ENCODE results near the gene SLC25A33.
"Not testable (repeated sequence)": the region's sequence is repeated elsewhere in the genome, so short reads cannot be mapped to it uniquely, and the experiment has no call there.

SLC25A33 gene

GRCh38 chr1:9558271-9558945 lies 19.1 kb downstream of the SLC25A33 start:
- no CpG with 5 or more reads among the region's 6 CpGs for WGBS (ENCODE audit: extremely low coverage, insufficient coverage, low lambda C conversion rate)
- no peak overlapping the region for H4K5ac ChIP-seq (ENCODE audit: low read length)
- H2AK5ac ChIP-seq (ENCODE audit: low read length) = no peak overlapping the region
- H3K18ac ChIP-seq (ENCODE audit: low read length) = no peak overlapping the region
- no peak for DNase-seq
- H3K9ac ChIP-seq (ENCODE audit: low read length) = no peak overlapping the region
- no peak overlapping the region for H3K27ac ChIP-seq (ENCODE audit: low read depth, low read length)
- H3K23ac ChIP-seq (ENCODE audit: low read length) = no peak overlapping the region
- H2BK15ac ChIP-seq (replicated peaks; ENCODE audit: low read depth) = no peak overlapping the region
- H3K79me2 ChIP-seq (ENCODE audit: control insufficient read depth, insufficient read depth, low read length) = no peaks in the 10 kb centered on the region
- peaks cover 12% of the 10 kb centered on the region for H3K36me3 ChIP-seq (ENCODE audit: control insufficient read depth, insufficient read depth, low read length)
- H3K27me3 ChIP-seq (ENCODE audit: insufficient read depth, low read length, poor library complexity) = no peaks in the 10 kb centered on the region
- no peak overlapping the region for H3K4me2 ChIP-seq (ENCODE audit: low read length)
- peak overlapping the region; percentile 42 for H3K56ac ChIP-seq (ENCODE audit: low read length)
- no peak overlapping the region for H2BK5ac ChIP-seq (ENCODE audit: low read length)
- no peak overlapping the region for H4K8ac ChIP-seq (ENCODE audit: low read depth, low read length)
- peaks cover 2% of the 10 kb centered on the region for H3K79me1 ChIP-seq (ENCODE audit: low read length)
- no peak overlapping the region for H3K4ac ChIP-seq (ENCODE audit: low read depth, low read length)
- no peak overlapping the region for H3K4me3 ChIP-seq (ENCODE audit: low read length)
- peaks cover 6% of the 10 kb centered on the region for H3K4me1 ChIP-seq (ENCODE audit: control insufficient read depth, low read depth, low read length)
- no peak overlapping the region for H2BK120ac ChIP-seq (ENCODE audit: low read depth, low read length)

- no peak overlapping the region for H3K18ac ChIP-seq (ENCODE audit: low read length)
- H3K4ac ChIP-seq (ENCODE audit: low read depth, low read length) = no peak overlapping the region
- peaks cover 6% of the 10 kb centered on the region for H3K4me1 ChIP-seq (ENCODE audit: control insufficient read depth, low read depth, low read length)
- no peaks in the 10 kb centered on the region for H3K79me2 ChIP-seq (ENCODE audit: control insufficient read depth, insufficient read depth, low read length)
- H2AK5ac ChIP-seq (ENCODE audit: low read length) = no peak overlapping the region
- no peak overlapping the region for H3K27ac ChIP-seq (ENCODE audit: low read depth, low read length)
- DNase-seq = peak; percentile 65
- H2BK5ac ChIP-seq (ENCODE audit: low read length) = no peak overlapping the region
- WGBS (ENCODE audit: extremely low coverage, insufficient coverage, low lambda C conversion rate) = no CpG with 5 or more reads among the region's 11 CpGs
- H3K4me2 ChIP-seq (ENCODE audit: low read length) = no peak overlapping the region
- no peak overlapping the region for H4K5ac ChIP-seq (ENCODE audit: low read length)
- H3K9ac ChIP-seq (ENCODE audit: low read length) = peak overlapping the region; percentile 7
- no peak overlapping the region for H3K4me3 ChIP-seq (ENCODE audit: low read length)
- H2BK15ac ChIP-seq (replicated peaks; ENCODE audit: low read depth) = no peak overlapping the region
- peak overlapping the region; percentile 42 for H3K56ac ChIP-seq (ENCODE audit: low read length)
- H3K79me1 ChIP-seq (ENCODE audit: low read length) = peaks cover 2% of the 10 kb centered on the region
- H3K27me3 ChIP-seq (ENCODE audit: insufficient read depth, low read length, poor library complexity) = no peaks in the 10 kb centered on the region
- no peak overlapping the region for H2BK120ac ChIP-seq (ENCODE audit: low read depth, low read length)
- no peak overlapping the region for H4K8ac ChIP-seq (ENCODE audit: low read depth, low read length)
- no peak overlapping the region for H3K23ac ChIP-seq (ENCODE audit: low read length)
- peaks cover 9% of the 10 kb centered on the region for H3K36me3 ChIP-seq (ENCODE audit: control insufficient read depth, insufficient read depth, low read length)
These were observed 19.8 kb downstream of the SLC25A33 start for GRCh38 chr1:9558946-9559545.

- Histone ChIP-seq H3K79me1 (ENCODE audit: low read length) (peaks cover 2% of the 10 kb centered on the region), H3K9ac (ENCODE audit: low read length) (no peak overlapping the region), H4K5ac (ENCODE audit: low read length) (no peak overlapping the region), H3K27me3 (ENCODE audit: insufficient read depth, low read length, poor library complexity) (no peaks in the 10 kb centered on the region), H3K27ac (ENCODE audit: low read depth, low read length) (no peak overlapping the region), H3K36me3 (ENCODE audit: control insufficient read depth, insufficient read depth, low read length) (peaks cover 9% of the 10 kb centered on the region), H2BK15ac (replicated peaks; ENCODE audit: low read depth) (no peak overlapping the region), H3K4me1 (ENCODE audit: control insufficient read depth, low read depth, low read length) (peaks cover 6% of the 10 kb centered on the region), H4K8ac (ENCODE audit: low read depth, low read length) (no peak overlapping the region), H2BK120ac (ENCODE audit: low read depth, low read length) (no peak overlapping the region), H3K18ac (ENCODE audit: low read length) (no peak overlapping the region), H3K4me2 (ENCODE audit: low read length) (no peak overlapping the region), H3K23ac (ENCODE audit: low read length) (no peak overlapping the region), H3K56ac (ENCODE audit: low read length) (no peak overlapping the region), H2AK5ac (ENCODE audit: low read length) (no peak overlapping the region), H3K79me2 (ENCODE audit: control insufficient read depth, insufficient read depth, low read length) (no peaks in the 10 kb centered on the region), H3K4ac (ENCODE audit: low read depth, low read length) (no peak overlapping the region), H2BK5ac (ENCODE audit: low read length) (no peak overlapping the region), H3K4me3 (ENCODE audit: low read length) (no peak overlapping the region)
- WGBS (ENCODE audit: extremely low coverage, insufficient coverage, low lambda C conversion rate) = no CpG with 5 or more reads among the region's 5 CpGs
- no peak for DNase-seq
These were observed 20.4 kb downstream of the SLC25A33 start for GRCh38 chr1:9559673-9560072.

GRCh38 chr1:9560090-9560489 lies 20.8 kb downstream of the SLC25A33 start:
- no CpG with 5 or more reads among the region's 17 CpGs for WGBS (ENCODE audit: extremely low coverage, insufficient coverage, low lambda C conversion rate)
- H4K8ac ChIP-seq (ENCODE audit: low read depth, low read length); H3K9ac ChIP-seq (ENCODE audit: low read length); H3K4me3 ChIP-seq (ENCODE audit: low read length); H2BK120ac ChIP-seq (ENCODE audit: low read depth, low read length); H4K5ac ChIP-seq (ENCODE audit: low read length); H3K4ac ChIP-seq (ENCODE audit: low read depth, low read length); H3K36me3 ChIP-seq (ENCODE audit: control insufficient read depth, insufficient read depth, low read length); H3K4me2 ChIP-seq (ENCODE audit: low read length); DNase-seq; H3K4me1 ChIP-seq (ENCODE audit: control insufficient read depth, low read depth, low read length); H3K79me1 ChIP-seq (ENCODE audit: low read length); H2BK5ac ChIP-seq (ENCODE audit: low read length); H3K79me2 ChIP-seq (ENCODE audit: control insufficient read depth, insufficient read depth, low read length); H3K18ac ChIP-seq (ENCODE audit: low read length); H3K23ac ChIP-seq (ENCODE audit: low read length); H2BK15ac ChIP-seq (replicated peaks; ENCODE audit: low read depth); H2AK5ac ChIP-seq (ENCODE audit: low read length); H3K56ac ChIP-seq (ENCODE audit: low read length); H3K27me3 ChIP-seq (ENCODE audit: insufficient read depth, low read length, poor library complexity); H3K27ac ChIP-seq (ENCODE audit: low read depth, low read length): not testable (repeated sequence)

GRCh38 chr1:9561429-9561828 lies 22.2 kb downstream of the SLC25A33 start:
- H3K79me2 ChIP-seq (ENCODE audit: control insufficient read depth, insufficient read depth, low read length) = no peaks in the 10 kb centered on the region
- no peak overlapping the region for H3K27ac ChIP-seq (ENCODE audit: low read depth, low read length)
- H4K8ac ChIP-seq (ENCODE audit: low read depth, low read length) = no peak overlapping the region
- no peak overlapping the region for H3K4me2 ChIP-seq (ENCODE audit: low read length)
- H2BK5ac ChIP-seq (ENCODE audit: low read length) = no peak overlapping the region
- no peak overlapping the region for H3K56ac ChIP-seq (ENCODE audit: low read length)
- H3K23ac ChIP-seq (ENCODE audit: low read length) = no peak overlapping the region
- H3K4me3 ChIP-seq (ENCODE audit: low read length) = no peak overlapping the region
- no peak overlapping the region for H3K18ac ChIP-seq (ENCODE audit: low read length)
- no peak overlapping the region for H2BK15ac ChIP-seq (replicated peaks; ENCODE audit: low read depth)
- H3K79me1 ChIP-seq (ENCODE audit: low read length) = no peaks in the 10 kb centered on the region
- H3K9ac ChIP-seq (ENCODE audit: low read length) = no peak overlapping the region
- H2BK120ac ChIP-seq (ENCODE audit: low read depth, low read length) = no peak overlapping the region
- WGBS (ENCODE audit: extremely low coverage, insufficient coverage, low lambda C conversion rate) = no CpG with 5 or more reads among the region's 3 CpGs
- H3K4me1 ChIP-seq (ENCODE audit: control insufficient read depth, low read depth, low read length) = peaks cover 6% of the 10 kb centered on the region
- H3K4ac ChIP-seq (ENCODE audit: low read depth, low read length) = no peak overlapping the region
- H2AK5ac ChIP-seq (ENCODE audit: low read length) = no peak overlapping the region
- H3K36me3 ChIP-seq (ENCODE audit: control insufficient read depth, insufficient read depth, low read length) = peaks cover 2% of the 10 kb centered on the region
- no peak overlapping the region for H4K5ac ChIP-seq (ENCODE audit: low read length)
- peak; percentile 35 for DNase-seq
- H3K27me3 ChIP-seq (ENCODE audit: insufficient read depth, low read length, poor library complexity) = no peaks in the 10 kb centered on the region

- DNase-seq = no peak
- Histone ChIP-seq H3K9ac (ENCODE audit: low read length) (no peak overlapping the region), H3K27me3 (ENCODE audit: insufficient read depth, low read length, poor library complexity) (no peaks in the 10 kb centered on the region), H3K27ac (ENCODE audit: low read depth, low read length) (no peak overlapping the region), H2BK5ac (ENCODE audit: low read length) (no peak overlapping the region), H3K4me3 (ENCODE audit: low read length) (no peak overlapping the region), H3K79me2 (ENCODE audit: control insufficient read depth, insufficient read depth, low read length) (no peaks in the 10 kb centered on the region), H3K56ac (ENCODE audit: low read length) (no peak overlapping the region), H2BK120ac (ENCODE audit: low read depth, low read length) (no peak overlapping the region), H3K4ac (ENCODE audit: low read depth, low read length) (no peak overlapping the region), H4K5ac (ENCODE audit: low read length) (no peak overlapping the region), H3K23ac (ENCODE audit: low read length) (no peak overlapping the region), H3K79me1 (ENCODE audit: low read length) (no peaks in the 10 kb centered on the region), H4K8ac (ENCODE audit: low read depth, low read length) (no peak overlapping the region), H3K36me3 (ENCODE audit: control insufficient read depth, insufficient read depth, low read length) (no peaks in the 10 kb centered on the region), H3K4me2 (ENCODE audit: low read length) (no peak overlapping the region), H2BK15ac (replicated peaks; ENCODE audit: low read depth) (no peak overlapping the region), H3K18ac (ENCODE audit: low read length) (no peak overlapping the region), H3K4me1 (ENCODE audit: control insufficient read depth, low read depth, low read length) (no peaks in the 10 kb centered on the region), H2AK5ac (ENCODE audit: low read length) (no peak overlapping the region)
- WGBS (ENCODE audit: extremely low coverage, insufficient coverage, low lambda C conversion rate) = no CpG with 5 or more reads among the region's 1 CpG
These were observed 30.0 kb downstream of the SLC25A33 start for GRCh38 chr1:9569267-9569666.

Data from mesendoderm (in vitro differentiated cells).